Measurements from ENCODE around the gene CYTH4.

- TF ChIP-seq ZNF121 (CRISPR knock-in tag; IDR thresholded peaks at IDR 0.05): no peak
- no peak for TF ChIP-seq AFF4 (CRISPR knock-in tag; IDR thresholded peaks at IDR 0.05; ENCODE audit: borderline replicate concordance)
- TF ChIP-seq CTCF (IDR thresholded peaks at IDR 0.05): no peak
- TF ChIP-seq ZSCAN18 (CRISPR knock-in tag; IDR thresholded peaks at IDR 0.05): no peak
- TF ChIP-seq E2F5 (CRISPR knock-in tag; IDR thresholded peaks at IDR 0.05): no peak
- TF ChIP-seq ATF3 (CRISPR knock-in tag; conservative IDR thresholded peaks at IDR 0.05): no peak
These were observed 62.6 kb downstream of the CYTH4 start for GRCh38 chr22:37344735-37345449.
